ENCODE measurements around the gene PDE10A.

Gene PDE10A

GRCh38 chr6:165340532-165340931 lies 322.5 kb downstream of the PDE10A start:
- TF ChIP-seq, protein P1, sequence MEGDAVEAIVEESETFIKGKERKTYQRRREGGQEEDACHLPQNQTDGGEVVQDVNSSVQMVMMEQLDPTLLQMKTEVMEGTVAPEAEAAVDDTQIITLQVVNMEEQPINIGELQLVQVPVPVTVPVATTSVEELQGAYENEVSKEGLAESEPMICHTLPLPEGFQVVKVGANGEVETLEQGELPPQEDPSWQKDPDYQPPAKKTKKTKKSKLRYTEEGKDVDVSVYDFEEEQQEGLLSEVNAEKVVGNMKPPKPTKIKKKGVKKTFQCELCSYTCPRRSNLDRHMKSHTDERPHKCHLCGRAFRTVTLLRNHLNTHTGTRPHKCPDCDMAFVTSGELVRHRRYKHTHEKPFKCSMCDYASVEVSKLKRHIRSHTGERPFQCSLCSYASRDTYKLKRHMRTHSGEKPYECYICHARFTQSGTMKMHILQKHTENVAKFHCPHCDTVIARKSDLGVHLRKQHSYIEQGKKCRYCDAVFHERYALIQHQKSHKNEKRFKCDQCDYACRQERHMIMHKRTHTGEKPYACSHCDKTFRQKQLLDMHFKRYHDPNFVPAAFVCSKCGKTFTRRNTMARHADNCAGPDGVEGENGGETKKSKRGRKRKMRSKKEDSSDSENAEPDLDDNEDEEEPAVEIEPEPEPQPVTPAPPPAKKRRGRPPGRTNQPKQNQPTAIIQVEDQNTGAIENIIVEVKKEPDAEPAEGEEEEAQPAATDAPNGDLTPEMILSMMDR (IDR thresholded peaks at IDR 0.05; ENCODE audit: low read length) = no peak
- no peak for TF ChIP-seq EZH2 (IDR thresholded peaks at IDR 0.05; ENCODE audit: borderline replicate concordance, low read length)
- Histone ChIP-seq H4K20me1 (ENCODE audit: insufficient read depth, low read length) (no peaks in the 10 kb centered on the region), H3K9me3 (ENCODE audit: low read length) (no peaks in the 10 kb centered on the region), H3K27ac (ENCODE audit: low read depth, low read length, poor library complexity, severe bottlenecking) (no peak overlapping the region), H3K79me2 (ENCODE audit: insufficient read depth, low read length) (no peaks in the 10 kb centered on the region), H3K4me3 (ENCODE audit: low read depth, low read length, poor library complexity, severe bottlenecking) (no peak overlapping the region), H3K27me3 (ENCODE audit: insufficient read depth, low read length) (no peaks in the 10 kb centered on the region), H3K4me1 (ENCODE audit: insufficient read depth, low read length, severe bottlenecking) (no peaks in the 10 kb centered on the region), H2AFZ (ENCODE audit: low read length) (no peak overlapping the region), H3K9ac (ENCODE audit: low read length) (no peak overlapping the region), H3F3A (ENCODE audit: insufficient read depth, low read length) (no peaks in the 10 kb centered on the region), H3K36me3 (ENCODE audit: insufficient read depth, low read length) (no peaks in the 10 kb centered on the region), H3K9me2 (ENCODE audit: low read depth, low read length) (no peaks in the 10 kb centered on the region), H3K4me2 (ENCODE audit: low read length) (no peak overlapping the region)

DNA sequence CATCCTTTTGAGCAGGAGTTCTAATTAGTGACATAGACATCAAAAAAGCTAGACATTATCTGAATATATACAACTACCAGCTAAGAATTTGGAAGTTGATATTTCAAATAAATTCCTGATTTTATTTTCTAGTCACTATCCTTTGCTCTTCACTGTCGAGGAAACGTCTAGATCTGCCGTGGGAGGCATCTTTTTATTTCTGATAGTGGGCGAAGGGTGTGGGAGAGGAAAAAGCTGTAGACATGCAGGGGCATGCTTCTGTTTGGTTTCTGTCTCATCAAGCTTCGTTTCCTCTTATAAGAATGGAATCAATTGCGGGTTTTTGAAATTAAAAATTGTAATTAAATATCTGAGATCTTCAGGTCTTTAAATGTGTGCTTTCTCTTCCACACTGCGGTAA lies 337.4 kb downstream of the PDE10A start:
- no peak overlapping the region for H3K4me3 ChIP-seq (ENCODE audit: low read depth, low read length, poor library complexity, severe bottlenecking)
- no peaks in the 10 kb centered on the region for H3K79me2 ChIP-seq (ENCODE audit: insufficient read depth, low read length)
- no peak overlapping the region for H2AFZ ChIP-seq (ENCODE audit: low read length)
- no peaks in the 10 kb centered on the region for H4K20me1 ChIP-seq (ENCODE audit: insufficient read depth, low read length)
- no peaks in the 10 kb centered on the region for H3F3A ChIP-seq (ENCODE audit: insufficient read depth, low read length)
- TF ChIP-seq, protein P1 (IDR thresholded peaks at IDR 0.05; ENCODE audit: low read length) = no peak
- no peak for TF ChIP-seq EZH2 (IDR thresholded peaks at IDR 0.05; ENCODE audit: borderline replicate concordance, low read length)
- no peak overlapping the region for H3K4me2 ChIP-seq (ENCODE audit: low read length)
- H3K4me1 ChIP-seq (ENCODE audit: insufficient read depth, low read length, severe bottlenecking) = no peaks in the 10 kb centered on the region
- no peak overlapping the region for H3K27ac ChIP-seq (ENCODE audit: low read depth, low read length, poor library complexity, severe bottlenecking)
- no peaks in the 10 kb centered on the region for H3K36me3 ChIP-seq (ENCODE audit: insufficient read depth, low read length)
- H3K9ac ChIP-seq (ENCODE audit: low read length) = no peak overlapping the region
- no peaks in the 10 kb centered on the region for H3K9me2 ChIP-seq (ENCODE audit: low read depth, low read length)
- no peaks in the 10 kb centered on the region for H3K27me3 ChIP-seq (ENCODE audit: insufficient read depth, low read length)
- H3K9me3 ChIP-seq (ENCODE audit: low read length) = no peaks in the 10 kb centered on the region

GRCh38 chr6:165321555-165322145 lies 341.4 kb downstream of the PDE10A start:
- Histone ChIP-seq H3K27me3 (ENCODE audit: insufficient read depth, low read length) (no peaks in the 10 kb centered on the region), H3K9ac (ENCODE audit: low read length) (no peak overlapping the region), H4K20me1 (ENCODE audit: insufficient read depth, low read length) (no peaks in the 10 kb centered on the region), H2AFZ (ENCODE audit: low read length) (no peak overlapping the region), H3K9me3 (ENCODE audit: low read length) (no peaks in the 10 kb centered on the region), H3K27ac (ENCODE audit: low read depth, low read length, poor library complexity, severe bottlenecking) (no peak overlapping the region), H3K9me2 (ENCODE audit: low read depth, low read length) (no peaks in the 10 kb centered on the region), H3K36me3 (ENCODE audit: insufficient read depth, low read length) (no peaks in the 10 kb centered on the region), H3K4me2 (ENCODE audit: low read length) (no peak overlapping the region), H3K4me3 (ENCODE audit: low read depth, low read length, poor library complexity, severe bottlenecking) (no peak overlapping the region), H3F3A (ENCODE audit: insufficient read depth, low read length) (no peaks in the 10 kb centered on the region), H3K79me2 (ENCODE audit: insufficient read depth, low read length) (no peaks in the 10 kb centered on the region), H3K4me1 (ENCODE audit: insufficient read depth, low read length, severe bottlenecking) (no peaks in the 10 kb centered on the region)
- TF ChIP-seq, protein P1 (IDR thresholded peaks at IDR 0.05; ENCODE audit: low read length) = no peak
- no peak for TF ChIP-seq EZH2 (IDR thresholded peaks at IDR 0.05; ENCODE audit: borderline replicate concordance, low read length)

Measured in OCI-LY1 (cell line).